Fibroblast of lung (primary cell): ENCODE data around the gene RPS19BP1. TPM values are rescaled to one million over a fixed set of nuclear protein-coding genes. Genes with fewer than 3 reads are reported as not detected.

Experiments used
- DNase-seq, 2 donors: peaks; one replicate each; pipeline versions ENCODE4 v3.0.0 to v3.0.0-alpha.2; 2010; ENCODE audit warnings: low read depth in 2 of 2
- H2AFZ ChIP-seq: 2 replicates; pipeline ENCODE4 v1.5.1; 2012; ENCODE audit warnings: low read length, control low read depth, inconsistent platforms
- H3K27ac ChIP-seq: 2 replicates; pipeline ENCODE4 v1.5.1; 2011; ENCODE audit warnings: low read length, control low read depth; ENCODE audit not compliant: insufficient read depth
- H3K27me3 ChIP-seq: 2 replicates; pipeline ENCODE4 v1.5.1; 2011; ENCODE audit warnings: mild to moderate bottlenecking, low read length; ENCODE audit not compliant: control insufficient read depth, insufficient read depth
- H3K36me3 ChIP-seq: 2 replicates; pipeline ENCODE4 v1.5.1; 2011; ENCODE audit warnings: low read length; ENCODE audit not compliant: control insufficient read depth, insufficient read depth
- H3K4me1 ChIP-seq: 2 replicates; pipeline ENCODE4 v1.5.1; 2011; ENCODE audit warnings: low read length; ENCODE audit not compliant: control insufficient read depth, insufficient read depth; ENCODE audit errors: extremely low read depth
- H3K4me2 ChIP-seq: 2 replicates; pipeline ENCODE4 v1.5.1; 2011; ENCODE audit warnings: low read length, control low read depth; ENCODE audit not compliant: insufficient read depth; ENCODE audit errors: extremely low read depth
- H3K4me3 ChIP-seq, 4 experiments: fragments of 200-600 bp in 1 of 4; sonication (generic) in 1 of 4; replicated peaks in 1 of 4; 2 replicates each; pipeline ENCODE4 v1.5.1; 2011 to 2016; ENCODE audit warnings: low read length in 4 of 4, low read depth in 3 of 4, mild to moderate bottlenecking in 3 of 4, control low read depth in 2 of 4, inconsistent platforms in 1 of 4, mixed read lengths in 1 of 4; ENCODE audit not compliant: insufficient read depth in 1 of 4; ENCODE audit errors: control extremely low read depth in 1 of 4
- H3K79me2 ChIP-seq: 2 replicates; pipeline ENCODE4 v1.5.1; 2012; ENCODE audit warnings: mild to moderate bottlenecking, low read length, inconsistent platforms; ENCODE audit not compliant: control insufficient read depth, insufficient read depth
- H3K9ac ChIP-seq: 2 replicates; pipeline ENCODE4 v1.5.1; 2011; ENCODE audit warnings: mild to moderate bottlenecking, low read length, control low read depth; ENCODE audit not compliant: insufficient read depth
- H3K9me3 ChIP-seq: 2 replicates; pipeline ENCODE4 v1.5.1; 2012; ENCODE audit warnings: low read depth, low read length; ENCODE audit not compliant: control insufficient read depth, insufficient read depth
- H4K20me1 ChIP-seq: 2 replicates; pipeline ENCODE4 v1.5.1; 2011; ENCODE audit warnings: low read length; ENCODE audit not compliant: control insufficient read depth, insufficient read depth; ENCODE audit errors: extremely low read depth
- CTCF ChIP-seq, 2 donors: IDR thresholded peaks in 1 of 2; conservative IDR thresholded peaks in 1 of 2; 1 replicate in 1 of 2; 2 replicates in 1 of 2; pipeline ENCODE4 v1.5.1; 2011 to 2012; ENCODE audit warnings: low read length in 2 of 2, control low read depth in 1 of 2, inconsistent platforms in 1 of 2, low read depth in 1 of 2, mild to moderate bottlenecking in 1 of 2
- EZH2 ChIP-seq: IDR thresholded peaks from 2 replicates; pipeline ENCODE4 v1.5.1; 2012; ENCODE audit warnings: low read length, control low read depth, mild to moderate bottlenecking; ENCODE audit errors: missing control alignments
- polyA plus RNA-seq, 2 donors: library from polyadenylated mRNA; depleted of rRNA in 1 of 2; stranded (reverse) in 1 of 2; unstranded in 1 of 2; fragments of >200 nt; gene quantifications; 2 replicates each; pipeline ENCODE4 v1.2.1, GENCODE V29; 2011 to 2012; ENCODE audit warnings: missing spikeins in 1 of 2
- total RNA-seq: library from RNA; depleted of rRNA; stranded (reverse); fragments of >200 nt; gene quantifications from 2 replicates; pipeline ENCODE4 v1.2.1, GENCODE V29; 2014

RPS19BP1 gene
- total and polyA plus RNA-seq, 2 donors (not counting 1 experiment from before 2014, with no cell fraction given) = 41.6 to 44.3 TPM

- H2AFZ ChIP-seq = no peak overlapping the region
- no peak for DNase-seq
- H3K36me3 ChIP-seq = peaks cover 27% of the 10 kb centered on the region
- H3K4me3 ChIP-seq = no peak overlapping the region
- H3K9me3 ChIP-seq = no peaks in the 10 kb centered on the region
- no peak overlapping the region for H3K4me2 ChIP-seq
- no peak overlapping the region for H3K27ac ChIP-seq
- H3K4me1 ChIP-seq = peaks cover 19% of the 10 kb centered on the region
- no peaks in the 10 kb centered on the region for H3K27me3 ChIP-seq
- no peaks in the 10 kb centered on the region for H4K20me1 ChIP-seq
- H3K79me2 ChIP-seq = peaks cover 47% of the 10 kb centered on the region
- H3K9ac ChIP-seq = no peak overlapping the region
- TF ChIP-seq EZH2 (no peak), CTCF (conservative IDR thresholded peaks at IDR 0.05 in 1 of 2, IDR thresholded peaks at IDR 0.05 in 1 of 2; ENCODE audit: low read depth in 1 of 2, low read length in 2 of 2) (no peak)
These were observed 4.4 kb downstream of the RPS19BP1 start for GRCh38 chr22:39528080-39528661.

GRCh38 chr22:39527481-39527961 is 5.0 kb downstream of the RPS19BP1 start:
- peaks cover 29% of the 10 kb centered on the region for H3K36me3 ChIP-seq
- no peaks in the 10 kb centered on the region for H3K27me3 ChIP-seq
- no peak for DNase-seq
- no peaks in the 10 kb centered on the region for H3K9me3 ChIP-seq
- no peaks in the 10 kb centered on the region for H4K20me1 ChIP-seq
- H3K27ac ChIP-seq = no peak overlapping the region
- H3K9ac ChIP-seq = no peak overlapping the region
- peaks cover 19% of the 10 kb centered on the region for H3K4me1 ChIP-seq
- no peak for TF ChIP-seq EZH2
- no peak for TF ChIP-seq CTCF (conservative IDR thresholded peaks at IDR 0.05 in 1 of 2, IDR thresholded peaks at IDR 0.05 in 1 of 2; ENCODE audit: low read depth in 1 of 2, low read length in 2 of 2)
- no peak overlapping the region for H2AFZ ChIP-seq
- no peak overlapping the region for H3K4me2 ChIP-seq
- H3K4me3 ChIP-seq = no peak overlapping the region
- H3K79me2 ChIP-seq = peaks cover 53% of the 10 kb centered on the region

- Histone ChIP-seq H3K4me3 (no peak overlapping the region), H3K4me1 (peaks cover 19% of the 10 kb centered on the region), H4K20me1 (no peaks in the 10 kb centered on the region), H3K27me3 (no peaks in the 10 kb centered on the region), H3K79me2 (peaks cover 55% of the 10 kb centered on the region), H3K27ac (no peak overlapping the region), H3K9me3 (no peaks in the 10 kb centered on the region), H3K9ac (no peak overlapping the region), H2AFZ (no peak overlapping the region), H3K36me3 (peaks cover 29% of the 10 kb centered on the region), H3K4me2 (no peak overlapping the region)
- no peak for DNase-seq
- TF ChIP-seq EZH2 = no peak
- TF ChIP-seq CTCF (conservative IDR thresholded peaks at IDR 0.05 in 1 of 2, IDR thresholded peaks at IDR 0.05 in 1 of 2; ENCODE audit: low read depth in 1 of 2, low read length in 2 of 2) = no peak
These were observed 5.8 kb downstream of the RPS19BP1 start for GRCh38 chr22:39526736-39527171.
